Activated CD4-positive, alpha-beta T cell treated with anti-CD3 and anti-CD28 coated beads for 48 hours (primary cell): ENCODE measurements around the gene CDH23.

Experiments
- DNase-seq: peaks from one replicate; pipeline ENCODE4 v3.0.0-alpha.2; 2020

Gene CDH23

GRCh38 chr10:71543608-71544170, 147.0 kb downstream of the CDH23 start:
- DNase-seq, result no peak

- no peak for DNase-seq
Observed at GRCh38 chr10:71545001-71545400, 148.3 kb downstream of the CDH23 start.

GRCh38 chr10:71546220-71546619, 149.5 kb downstream of the CDH23 start:
- no peak for DNase-seq

- DNase-seq, result no peak
Observed at GRCh38 chr10:71547312-71547711, 150.6 kb downstream of the CDH23 start.

GRCh38 chr10:71547876-71548846, 151.4 kb downstream of the CDH23 start:
- DNase-seq, result peak; percentile 47

GRCh38 chr10:71549766-71550533, 153.2 kb downstream of the CDH23 start:
- no peak for DNase-seq

- DNase-seq, result no peak
Observed at GRCh38 chr10:71550628-71551027, 153.9 kb downstream of the CDH23 start.

GRCh38 chr10:71551970-71552369, 155.2 kb downstream of the CDH23 start:
- no peak for DNase-seq

GRCh38 chr10:71553432-71553831, 156.7 kb downstream of the CDH23 start:
- DNase-seq, result no peak

- no peak for DNase-seq
Observed at GRCh38 chr10:71554671-71555070, 158.0 kb downstream of the CDH23 start.

GRCh38 chr10:71555087-71555723, 158.5 kb downstream of the CDH23 start:
- DNase-seq, result no peak

- DNase-seq, result no peak
Observed at GRCh38 chr10:71555724-71556119, 159.0 kb downstream of the CDH23 start.

- DNase-seq, result no peak
Observed at GRCh38 chr10:71558991-71559390, 162.3 kb downstream of the CDH23 start.

GRCh38 chr10:71561003-71561574, 164.4 kb downstream of the CDH23 start:
- DNase-seq, result no peak

- no peak for DNase-seq
Observed at GRCh38 chr10:71562181-71562580, 165.5 kb downstream of the CDH23 start.

GRCh38 chr10:71562904-71563303, 166.2 kb downstream of the CDH23 start:
- DNase-seq, result no peak

GRCh38 chr10:71564194-71564820, 167.6 kb downstream of the CDH23 start:
- DNase-seq, result no peak

GRCh38 chr10:71565284-71566000, 168.7 kb downstream of the CDH23 start:
- DNase-seq, result no peak

- no peak for DNase-seq
Observed at GRCh38 chr10:71567006-71567405, 170.3 kb downstream of the CDH23 start.

- no peak for DNase-seq
Observed at GRCh38 chr10:71568896-71569492, 172.3 kb downstream of the CDH23 start.
